NCI-H82 (cell line): ENCODE measurements around the gene OCA2.
"Not testable (repeated sequence)": the region's sequence is repeated elsewhere in the genome, so short reads cannot be mapped to it uniquely, and the experiment has no call there.

Experiments
- DNase-seq: peaks from one replicate; lab custom pipeline; 2025; lab: John Stamatoyannopoulos, UW

Gene OCA2

DNA sequence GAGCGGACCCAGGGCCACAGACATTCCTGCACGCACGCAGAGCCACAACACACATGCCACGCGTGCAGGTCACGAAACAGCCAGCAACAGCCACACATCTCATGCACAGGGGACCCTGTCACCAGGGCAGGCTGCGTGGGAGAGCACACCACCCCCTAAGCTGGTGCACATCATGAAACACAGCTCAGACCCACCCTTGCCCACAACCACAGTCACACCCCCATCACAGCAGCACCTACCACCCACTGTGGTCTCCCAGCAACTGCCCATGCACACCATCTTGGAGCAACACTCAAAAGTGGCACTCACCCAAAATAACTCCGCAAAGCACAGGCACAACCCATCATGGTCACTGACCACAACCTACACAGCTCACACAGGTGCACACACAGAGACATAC is 75.7 kb downstream of the OCA2 start:
- DNase-seq, result no peak

DNA sequence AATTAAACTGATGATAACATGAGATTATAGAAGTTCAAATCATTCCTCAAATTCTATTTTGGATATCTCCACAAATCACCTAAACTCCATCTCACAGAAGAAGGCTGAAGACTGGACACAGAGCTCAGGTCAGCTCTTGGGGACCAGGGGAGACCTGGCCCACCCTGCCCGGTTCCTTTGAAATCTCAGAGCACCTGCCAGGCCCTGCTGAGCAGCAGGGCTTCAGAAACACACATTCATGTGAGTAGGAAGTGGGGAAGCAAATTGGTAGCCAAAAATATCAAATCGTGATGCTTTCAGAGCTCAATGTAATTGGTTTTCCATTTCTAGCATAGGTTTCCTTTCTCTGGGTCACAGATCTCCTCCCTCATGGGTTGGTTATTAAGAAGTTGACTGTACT is 76.2 kb downstream of the OCA2 start:
- DNase-seq, result no peak

DNA sequence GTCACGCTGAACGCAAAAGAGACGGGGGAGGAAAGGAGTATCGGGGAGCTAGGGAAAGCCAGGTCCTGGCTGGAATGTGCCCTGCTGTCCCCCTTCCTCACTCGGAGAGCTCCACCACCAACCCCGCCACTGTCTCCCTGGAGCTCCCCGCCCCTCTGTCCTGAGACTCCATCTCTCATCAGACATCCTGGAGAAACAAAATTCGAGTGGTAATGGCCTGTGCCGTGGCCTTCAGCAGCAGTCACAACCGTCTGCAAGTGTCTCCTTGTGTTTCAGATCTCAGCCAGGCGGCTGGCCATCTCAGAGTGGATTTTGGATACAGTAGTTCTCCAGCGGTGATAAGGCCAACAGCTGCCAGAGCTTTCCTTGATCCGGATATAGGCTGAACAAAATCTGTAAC is 76.9 kb downstream of the OCA2 start:
- no peak for DNase-seq

DNA sequence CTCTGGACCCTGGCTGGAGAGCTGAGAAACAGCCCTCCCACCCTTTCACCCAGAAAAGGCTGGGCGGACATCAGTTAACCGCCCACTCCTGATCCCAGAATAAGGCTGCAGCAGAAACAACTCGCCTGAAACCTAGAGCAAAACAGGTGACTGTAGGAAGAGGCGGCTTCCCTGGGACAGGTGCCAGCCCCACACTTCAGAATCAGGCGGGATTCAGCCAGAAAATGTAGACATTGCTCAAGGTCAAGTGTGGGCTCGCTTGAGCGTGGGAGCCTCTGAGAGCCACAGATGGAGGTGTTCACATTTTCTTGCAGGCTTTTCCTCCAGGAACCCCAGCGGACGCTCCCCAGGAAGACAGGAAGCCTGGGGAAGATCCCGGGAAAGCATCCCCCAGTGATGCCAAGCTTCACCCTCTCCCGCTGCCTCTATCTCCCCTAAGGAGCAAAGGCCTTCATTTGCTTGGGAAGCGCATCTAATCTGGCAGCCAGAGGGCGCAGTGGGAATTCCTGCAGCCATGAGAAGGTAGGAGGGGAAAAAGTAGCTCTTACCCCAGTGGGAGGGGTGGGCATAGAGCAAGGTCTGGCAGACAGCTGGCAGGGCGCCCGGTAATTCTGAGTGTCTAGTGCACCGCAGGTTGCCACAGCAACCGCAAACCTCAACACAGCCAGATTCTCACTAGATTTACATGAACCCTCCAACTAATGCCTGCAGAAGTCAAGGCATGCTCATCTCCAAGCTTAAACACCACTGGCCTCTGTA is 77.7 kb downstream of the OCA2 start:
- DNase-seq, result peak; percentile 91

DNA sequence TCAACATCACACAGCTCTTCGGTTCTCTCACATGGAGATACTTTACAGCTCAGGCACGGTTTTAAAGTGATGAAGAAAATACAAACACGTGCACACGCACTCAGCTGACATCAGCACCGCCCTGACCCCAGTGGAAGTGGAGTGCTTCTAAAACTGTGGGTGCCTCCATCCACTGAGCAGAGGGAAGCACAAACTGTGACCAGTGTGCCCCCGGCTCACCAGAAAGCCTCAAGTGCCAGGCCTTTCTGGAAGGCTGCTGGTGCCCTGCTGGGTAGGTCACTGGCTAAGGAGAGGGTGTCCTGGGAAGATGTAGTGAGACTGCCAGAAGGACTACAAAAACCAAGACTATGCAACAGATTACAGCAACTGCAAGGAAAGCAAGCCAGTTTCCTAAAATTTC is 78.5 kb downstream of the OCA2 start:
- DNase-seq, result no peak

DNA sequence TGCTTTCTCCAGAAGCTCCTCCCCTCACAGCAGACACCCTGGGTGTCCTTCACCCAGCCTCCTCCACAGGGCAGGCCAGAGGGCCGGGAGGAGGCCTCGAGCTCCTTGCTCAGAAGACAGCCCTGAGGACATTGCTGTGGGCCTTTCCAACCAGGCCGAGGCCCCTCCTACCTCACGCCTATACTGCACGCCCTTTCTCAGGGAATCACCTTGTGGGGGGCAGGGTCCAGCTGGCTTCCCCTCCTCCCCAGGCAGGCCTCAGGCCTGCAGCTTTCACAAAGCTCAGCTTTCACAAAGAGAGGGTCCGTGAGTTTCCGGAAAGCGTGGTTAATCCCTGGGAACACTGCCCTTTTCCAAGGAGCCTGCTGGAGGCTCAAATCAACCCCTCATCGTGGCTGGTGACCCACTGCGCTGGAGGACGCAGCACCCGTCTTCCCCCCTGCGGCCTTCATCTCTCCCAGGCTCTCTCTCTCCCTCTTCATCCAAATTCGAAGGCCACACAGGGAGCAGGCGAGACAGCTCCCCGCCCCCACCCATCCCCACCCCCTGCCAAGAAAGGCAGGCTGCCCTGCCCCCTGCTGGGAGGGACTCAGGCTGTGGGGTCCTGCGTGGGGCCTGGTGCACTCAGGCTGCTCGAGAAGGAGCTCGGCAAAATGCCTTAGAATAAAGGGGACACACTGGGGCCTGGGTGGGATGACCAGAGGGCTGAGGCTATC is 79.4 kb downstream of the OCA2 start:
- peak; percentile 41 for DNase-seq

DNA sequence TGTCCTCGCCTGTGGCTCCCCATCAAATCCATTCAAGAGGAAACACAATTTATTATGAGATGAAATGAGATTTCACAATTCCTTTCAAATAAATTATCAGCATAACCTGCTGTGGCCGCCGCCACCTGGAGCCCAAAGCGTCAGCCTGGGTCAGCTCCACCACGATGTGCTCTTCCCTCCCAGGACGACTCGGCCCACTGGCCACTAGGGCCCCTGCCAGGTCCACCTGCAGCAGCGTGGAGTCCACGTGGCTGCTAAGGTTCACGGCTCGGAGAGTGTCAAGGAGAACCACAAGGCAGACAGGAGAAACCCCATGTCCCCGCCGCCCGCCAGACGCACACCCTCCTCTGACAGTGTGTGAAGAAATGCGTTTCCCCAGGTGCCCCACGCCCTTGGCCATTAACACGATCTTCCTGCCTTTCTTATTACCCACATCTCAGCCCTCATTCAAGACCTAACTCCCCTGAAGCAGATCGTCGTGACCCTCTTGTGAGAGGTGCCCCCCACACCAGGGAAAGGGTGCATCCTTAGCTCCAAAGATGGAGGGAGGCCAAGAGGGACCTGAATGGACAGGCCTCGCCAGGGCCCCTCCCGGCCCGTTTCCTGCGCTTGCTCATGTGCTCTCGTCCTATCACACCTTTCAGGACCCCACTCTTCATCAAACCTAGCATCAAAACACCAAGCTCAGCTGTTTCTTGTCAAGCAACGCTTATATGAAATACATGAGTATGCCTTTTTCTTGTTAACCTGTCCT is 80.6 kb downstream of the OCA2 start:
- no peak for DNase-seq

DNA sequence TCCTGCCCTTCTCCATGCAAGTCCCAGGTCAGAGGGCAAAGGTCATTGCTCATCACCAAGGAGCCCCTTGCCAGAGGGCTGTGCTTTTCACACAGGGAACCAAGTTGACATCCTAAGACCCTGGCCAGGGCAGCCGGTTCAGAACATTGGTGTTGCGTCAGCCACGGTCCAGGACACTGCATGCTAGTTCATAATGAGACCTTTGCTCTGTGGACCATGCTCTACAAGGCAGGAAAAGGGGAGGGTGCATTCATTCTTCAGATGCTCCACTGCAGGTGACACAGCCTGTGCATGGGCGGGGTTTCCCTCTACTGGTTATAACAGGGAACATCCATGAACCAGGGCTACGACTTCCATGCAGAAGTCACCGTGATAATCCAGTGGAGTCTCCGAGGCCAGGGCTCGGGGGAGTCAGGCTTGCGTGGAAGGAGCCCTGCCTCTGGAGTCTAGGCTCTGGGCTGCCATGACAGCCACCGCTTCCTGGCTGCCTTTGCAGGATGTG is 81.6 kb downstream of the OCA2 start:
- peak; percentile 65 for DNase-seq

DNA sequence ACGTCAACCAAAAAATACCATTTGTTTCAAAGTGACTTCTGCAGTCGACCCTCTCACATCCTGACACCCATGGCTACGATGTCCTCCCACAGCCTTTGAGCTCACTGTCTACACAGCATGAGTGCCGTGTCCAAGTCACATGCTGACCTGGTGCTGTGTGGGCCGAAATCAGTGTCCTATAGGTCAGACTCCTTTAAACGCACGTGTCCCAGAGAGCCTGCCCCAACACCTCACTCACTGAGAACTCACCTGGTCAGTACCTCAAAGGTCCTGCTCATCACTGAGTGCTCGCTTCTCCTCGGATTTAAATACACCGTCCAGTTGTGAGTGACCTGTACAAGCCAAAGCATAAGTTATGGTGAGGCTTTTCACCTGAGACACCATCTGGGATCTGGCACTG is 83.3 kb downstream of the OCA2 start:
- DNase-seq, result no peak

DNA sequence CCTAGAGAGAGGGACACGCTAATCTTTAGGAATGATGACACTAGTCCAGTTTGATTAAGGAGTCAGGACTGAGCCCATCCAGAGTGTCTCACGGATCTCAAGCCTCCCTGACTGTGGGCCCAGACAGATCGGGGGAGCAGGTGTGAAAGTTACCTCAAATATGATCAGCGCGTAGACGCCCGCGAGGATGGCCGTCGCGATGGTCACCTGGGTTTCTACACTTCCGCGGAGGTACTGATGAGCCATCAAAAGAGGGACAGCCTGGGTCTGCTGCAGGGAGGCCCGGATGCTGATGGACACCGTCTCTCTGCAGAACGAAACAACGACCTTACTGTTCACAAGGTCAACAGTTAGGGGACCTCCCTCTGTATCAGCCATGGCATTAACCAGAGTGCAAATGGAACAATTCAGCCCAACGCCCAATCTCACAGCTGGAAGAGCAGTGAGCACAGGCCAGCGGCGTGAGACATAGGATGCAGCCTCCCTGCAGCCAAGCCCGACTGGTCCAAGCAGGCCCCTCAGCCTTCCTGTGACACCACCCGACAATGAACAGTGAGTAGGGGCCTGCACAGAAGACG is 84.4 kb downstream of the OCA2 start:
- DNase-seq, result no peak

DNA sequence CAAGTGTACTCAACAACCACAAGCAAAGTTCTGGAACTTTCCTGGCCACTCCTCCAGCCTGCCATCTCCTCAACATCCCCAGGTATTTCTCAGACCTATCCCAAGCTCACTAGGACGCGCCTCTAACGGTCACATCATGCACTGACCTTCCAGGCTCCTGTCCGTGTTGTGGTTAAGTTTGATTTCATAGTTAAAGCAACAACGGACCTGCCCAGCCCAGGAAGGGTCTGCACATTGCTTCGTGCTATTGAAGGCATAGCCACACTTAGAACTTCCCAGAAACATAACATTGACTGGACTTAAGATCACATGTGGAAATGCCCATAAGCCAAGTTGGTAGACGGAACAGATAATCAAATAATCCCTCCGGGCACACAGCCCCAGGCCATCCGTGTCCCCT is 85.1 kb downstream of the OCA2 start:
- DNase-seq, result no peak

DNA sequence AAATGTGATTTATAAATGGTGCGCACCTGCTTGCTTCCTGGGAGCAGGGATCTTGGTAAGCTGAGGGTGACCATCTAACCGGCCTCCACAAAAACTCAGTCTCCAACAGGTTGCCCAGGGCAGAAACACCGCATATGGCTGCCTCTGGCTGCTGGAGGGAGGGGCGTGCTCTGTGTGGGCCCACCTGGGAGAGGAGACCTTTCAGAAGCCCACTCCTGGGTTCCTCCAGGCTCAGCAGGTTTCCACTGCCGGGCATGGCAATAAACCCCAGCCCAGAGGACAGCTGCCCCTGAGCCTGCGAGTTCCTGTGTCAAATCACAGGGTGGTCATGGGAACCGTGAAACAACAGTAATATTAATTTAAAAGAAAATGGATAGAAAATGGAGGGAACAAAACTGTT is 85.6 kb downstream of the OCA2 start:
- no peak for DNase-seq

DNA sequence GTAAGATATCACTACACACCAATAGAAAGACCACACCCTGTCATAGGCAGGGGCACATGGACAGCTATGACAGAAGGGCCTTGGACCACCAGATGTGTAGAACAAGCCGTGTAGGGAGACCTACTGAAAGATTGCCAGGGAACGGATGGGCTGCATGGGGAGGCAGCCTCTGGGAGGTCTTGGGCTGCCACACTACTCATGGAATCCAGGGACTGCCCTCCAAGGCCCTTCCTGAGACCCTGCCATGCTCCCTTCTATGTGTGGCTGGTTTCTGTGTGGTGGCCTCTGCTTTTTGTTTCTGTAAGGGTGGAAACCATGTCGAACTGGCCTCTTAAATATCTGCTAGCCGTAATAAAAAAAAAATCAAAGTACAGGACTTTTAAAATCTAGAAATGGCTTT is 86.9 kb downstream of the OCA2 start:
- DNase-seq, result no peak

DNA sequence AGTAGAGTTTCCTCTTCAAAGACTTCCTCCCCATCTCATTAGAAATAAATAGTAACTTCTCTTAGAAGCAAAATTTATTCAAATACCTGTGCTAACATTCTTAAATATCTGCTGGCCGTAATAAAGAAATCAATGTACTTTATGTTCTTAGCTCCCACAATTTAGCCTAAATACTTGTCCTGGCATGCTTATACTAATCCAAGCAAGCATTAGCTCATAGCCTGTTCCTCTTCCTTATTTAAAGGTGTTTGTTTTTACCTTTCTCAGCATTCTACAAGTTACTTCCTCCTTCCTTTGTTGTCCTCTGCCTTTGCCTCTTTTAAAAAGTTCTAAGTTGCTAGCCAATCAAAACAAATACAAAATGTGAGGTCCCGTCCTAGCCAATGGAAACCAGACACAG is 90.9 kb downstream of the OCA2 start:
- DNase-seq, result not testable (repeated sequence)

DNA sequence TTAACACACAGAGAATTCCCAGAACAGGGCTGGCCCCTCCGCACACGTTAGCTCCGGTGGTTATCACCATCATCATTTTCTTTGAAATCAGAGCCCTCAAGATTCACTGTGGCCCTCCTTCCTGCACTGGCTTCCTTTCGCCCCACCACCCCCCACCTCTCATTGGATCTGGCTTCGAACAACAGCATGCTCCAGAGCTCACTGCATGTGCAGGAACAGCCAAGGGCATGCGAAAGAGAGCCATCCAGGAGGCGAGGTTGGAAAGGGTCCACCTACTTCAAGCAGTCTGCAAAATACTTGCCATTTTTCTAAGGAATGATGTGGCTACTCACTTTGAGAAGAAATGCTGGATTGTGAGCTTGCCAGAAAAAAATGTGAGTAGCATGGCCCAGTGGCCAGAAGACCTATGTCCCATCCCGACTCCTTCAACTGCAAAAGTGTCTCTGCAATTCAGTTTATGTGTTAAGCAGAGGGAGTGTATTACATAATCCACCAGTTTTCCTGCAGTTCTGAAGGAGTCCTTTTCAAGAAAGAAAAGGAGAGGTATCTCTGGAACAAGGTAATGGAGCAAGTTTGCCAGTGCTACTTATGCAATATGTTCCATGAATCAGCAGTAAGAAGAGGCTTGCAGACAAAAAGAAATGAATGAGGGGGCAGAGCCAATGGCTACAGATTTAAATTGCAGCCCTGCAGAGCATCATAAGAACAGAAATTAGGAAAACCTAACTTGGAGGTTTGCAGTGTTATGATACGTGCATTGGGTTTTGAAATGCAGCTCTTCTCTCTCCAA is 92.8 kb downstream of the OCA2 start:
- no peak for DNase-seq

DNA sequence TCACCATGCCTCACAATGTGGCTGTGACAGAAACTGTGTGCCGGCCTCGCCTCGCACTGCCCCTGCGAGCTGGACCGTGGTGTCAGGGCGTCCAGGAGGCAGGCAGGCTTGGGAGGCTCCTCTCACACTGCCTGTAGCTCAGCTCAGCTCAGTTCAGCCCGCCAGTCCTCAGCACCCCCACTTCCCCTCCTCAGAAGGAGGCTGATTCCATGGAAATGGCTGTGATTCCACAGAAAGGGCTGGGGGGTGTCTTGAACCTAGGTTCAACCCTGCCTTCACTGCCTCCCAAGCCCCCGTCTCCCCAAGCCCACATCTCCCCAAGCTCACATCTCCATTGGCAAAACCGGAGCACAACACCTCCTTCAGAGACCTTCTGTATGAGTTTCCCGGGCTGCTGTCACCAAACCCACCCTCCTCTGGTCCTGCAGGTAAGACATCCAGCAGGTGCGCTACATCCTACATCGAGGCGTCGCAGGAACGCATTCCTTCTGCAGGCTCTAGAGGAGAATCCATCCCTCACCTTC is 94.0 kb downstream of the OCA2 start:
- no peak for DNase-seq

DNA sequence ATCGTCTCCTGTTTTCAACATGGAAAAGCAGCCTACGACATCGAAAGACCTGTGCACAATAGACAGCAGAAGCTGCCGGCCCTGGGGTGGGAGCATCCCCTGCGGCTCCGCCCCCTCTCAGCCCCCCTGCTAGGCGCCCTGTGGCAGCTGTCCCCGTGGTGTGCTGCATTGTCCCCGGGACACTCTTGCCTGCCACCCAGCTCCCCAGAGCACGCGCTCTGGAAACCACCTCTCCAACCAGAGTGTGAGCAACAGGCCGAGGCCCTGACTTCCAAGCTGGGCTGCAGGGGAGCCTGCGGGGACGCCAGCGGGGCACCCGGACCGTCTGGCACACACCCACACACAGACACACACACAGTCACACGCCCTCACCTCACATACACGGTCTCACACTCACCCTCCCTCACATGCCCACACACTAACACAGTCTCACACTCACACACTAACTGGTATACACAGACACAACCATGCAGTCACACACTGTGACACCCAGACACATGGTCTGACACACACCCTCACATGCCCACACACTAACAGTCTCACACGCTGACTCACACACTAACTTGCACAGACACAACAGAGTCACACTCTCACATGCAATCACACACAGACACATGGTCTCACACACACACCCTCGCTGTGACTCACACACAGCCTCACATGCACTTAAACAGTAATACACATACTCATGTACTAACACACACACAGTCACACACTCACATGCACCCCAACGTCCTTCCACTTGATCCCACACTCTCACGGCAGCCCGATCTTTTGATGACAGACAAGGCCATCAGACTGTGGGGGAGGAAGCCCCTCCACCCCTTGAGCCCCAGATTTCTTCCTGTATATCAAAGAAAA is 94.7 kb downstream of the OCA2 start:
- no peak for DNase-seq

DNA sequence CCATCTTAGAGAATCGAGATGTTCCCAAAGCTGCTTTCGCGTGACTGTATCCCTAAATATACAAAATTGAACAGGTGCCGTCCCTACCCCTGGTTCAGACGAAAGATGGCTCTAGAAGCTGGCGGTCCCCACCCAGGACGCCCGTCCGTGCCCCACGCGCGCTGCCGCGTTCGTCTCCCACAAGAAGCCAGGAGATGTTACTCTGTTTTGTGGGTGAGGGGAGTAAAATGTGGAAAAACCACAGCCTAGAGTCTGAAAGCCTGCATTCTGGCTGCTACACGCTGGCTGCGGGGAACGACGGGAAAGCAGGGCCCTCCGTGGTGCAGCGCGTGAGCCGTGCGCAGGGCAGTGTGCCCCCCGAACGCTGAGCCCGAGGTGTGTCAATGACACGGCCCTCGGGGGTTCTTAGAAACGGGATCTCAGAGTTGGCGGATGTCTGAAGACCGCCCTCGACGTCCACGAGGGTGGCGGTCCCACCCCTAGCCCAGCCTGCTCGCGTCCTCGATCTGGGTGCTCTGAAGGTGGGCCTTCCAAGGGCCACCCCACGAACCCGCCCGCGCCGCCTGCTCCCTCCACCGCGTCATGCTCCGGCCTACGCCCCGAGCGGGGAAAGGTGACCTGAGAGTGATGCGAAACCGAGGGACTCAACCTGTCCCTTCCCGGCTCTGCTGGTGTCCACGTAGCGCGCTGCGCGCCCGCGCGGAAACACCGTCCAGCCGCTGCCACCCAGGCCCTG is 95.6 kb downstream of the OCA2 start:
- no peak for DNase-seq

DNA sequence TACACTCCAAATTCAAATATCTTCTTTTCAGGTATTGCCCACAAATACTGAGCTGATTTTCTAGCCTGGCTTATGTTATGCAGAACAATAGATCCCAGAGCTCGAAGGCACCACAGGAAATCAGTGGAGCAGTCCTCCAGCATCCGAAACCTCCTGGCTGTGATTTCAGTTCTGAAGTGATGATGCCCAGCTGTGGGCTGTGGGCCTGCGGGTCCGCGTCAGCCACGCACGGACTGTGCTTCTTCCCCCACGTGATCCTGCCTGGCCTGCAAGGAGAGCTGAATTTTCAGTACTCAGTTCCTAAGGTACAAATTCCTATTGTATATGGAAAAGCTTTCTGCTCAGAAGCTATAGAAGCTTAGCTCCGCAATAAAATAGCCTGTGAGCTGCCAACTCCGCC is 96.2 kb downstream of the OCA2 start:
- no peak for DNase-seq
